Limb (tissue), 2 donors: ENCODE data around the gene FOXO3.
A peak's percentile ranks its signal among the peaks of the same experiment; 100 is the strongest.
"Not testable (repeated sequence)": the region's sequence is repeated elsewhere in the genome, so short reads cannot be mapped to it uniquely, and the experiment has no call there.

Source experiments
- DNase-seq, 2 donors: peaks; one replicate each; pipeline ENCODE4 v3.0.0-alpha.2; 2016; ENCODE audit errors: extremely low spot score in 2 of 2

Gene FOXO3

DNA sequence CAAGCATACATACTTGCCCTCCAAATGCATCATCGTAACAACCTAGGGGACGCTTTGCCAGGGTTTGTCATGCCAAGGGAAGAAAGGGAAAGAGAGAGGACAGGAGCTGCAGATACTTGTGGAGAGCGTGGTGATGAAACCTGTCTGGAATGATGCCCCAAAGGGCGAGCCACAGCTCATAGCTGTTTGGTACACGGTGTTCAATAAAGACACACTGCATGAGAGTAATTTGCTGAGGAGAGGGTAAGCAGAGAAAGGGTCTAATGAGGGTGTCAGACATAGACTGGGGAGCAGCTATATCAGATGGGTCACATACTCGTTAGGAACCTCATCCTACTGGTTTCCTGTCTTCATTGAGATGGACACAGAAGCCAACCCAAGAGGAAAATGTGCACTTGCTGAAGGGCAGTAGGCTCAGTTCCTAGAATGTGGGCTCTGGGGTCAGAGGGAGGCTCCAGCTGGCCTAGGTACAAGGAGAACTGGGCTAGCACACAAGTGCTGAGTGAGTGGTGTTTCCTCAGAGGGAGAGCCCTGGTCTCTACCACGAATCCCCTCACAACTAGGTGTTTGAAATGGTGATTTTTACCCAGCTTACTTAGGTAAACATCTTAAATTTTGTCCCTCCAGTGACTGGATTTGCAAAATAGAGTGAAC lies 5.2 kb upstream of the FOXO3 start:
- DNase-seq = no peak

DNA sequence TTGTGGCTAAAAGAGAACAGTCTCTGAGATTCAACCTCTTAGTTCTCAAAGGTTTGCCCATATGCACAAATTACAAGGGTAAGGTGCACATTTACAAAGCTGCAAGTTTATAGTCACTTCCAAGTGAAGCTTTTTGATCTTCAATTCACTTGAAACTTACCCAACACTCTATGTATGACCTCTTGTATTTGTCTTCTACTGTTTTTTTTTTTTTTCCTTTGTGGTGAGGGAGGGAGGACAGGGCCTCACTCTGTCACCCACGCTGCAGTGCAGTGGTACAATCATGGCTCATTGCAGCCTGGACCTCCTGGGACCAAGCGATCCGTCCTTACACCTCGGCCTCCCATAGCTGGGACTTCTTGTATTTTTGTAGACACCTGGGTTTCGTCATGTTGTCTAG lies 4.5 kb upstream of the FOXO3 start:
- DNase-seq = no peak

DNA sequence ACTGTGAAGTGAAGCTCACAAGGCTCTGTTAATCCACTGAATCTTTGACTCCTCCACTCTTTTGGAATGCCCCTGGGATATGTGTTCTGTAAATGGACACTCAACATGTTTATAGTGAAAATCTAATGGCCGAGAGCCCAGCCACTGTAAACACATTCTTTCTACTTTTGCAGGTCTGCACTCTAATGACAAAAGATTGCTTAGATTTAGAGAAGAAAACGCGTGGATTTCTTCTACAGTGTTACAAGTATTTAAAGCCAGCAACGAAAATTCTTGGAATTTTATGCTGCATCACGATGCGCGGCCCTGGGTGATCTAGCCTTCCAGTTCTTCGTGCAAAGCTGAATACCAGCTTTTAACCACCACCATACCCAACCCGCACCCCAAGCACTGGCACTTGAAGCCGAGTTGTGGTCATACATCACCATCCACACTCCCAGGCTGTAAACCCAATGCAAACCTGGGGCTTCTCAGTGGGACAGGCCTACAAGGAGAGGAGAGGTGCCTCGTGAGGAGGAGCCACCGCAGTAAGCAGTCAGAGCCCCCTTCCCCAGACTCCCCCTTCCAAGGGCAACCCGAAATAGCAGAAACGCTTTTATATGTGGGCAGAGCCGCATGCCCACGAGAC lies 3.7 kb upstream of the FOXO3 start:
- DNase-seq = no peak

DNA sequence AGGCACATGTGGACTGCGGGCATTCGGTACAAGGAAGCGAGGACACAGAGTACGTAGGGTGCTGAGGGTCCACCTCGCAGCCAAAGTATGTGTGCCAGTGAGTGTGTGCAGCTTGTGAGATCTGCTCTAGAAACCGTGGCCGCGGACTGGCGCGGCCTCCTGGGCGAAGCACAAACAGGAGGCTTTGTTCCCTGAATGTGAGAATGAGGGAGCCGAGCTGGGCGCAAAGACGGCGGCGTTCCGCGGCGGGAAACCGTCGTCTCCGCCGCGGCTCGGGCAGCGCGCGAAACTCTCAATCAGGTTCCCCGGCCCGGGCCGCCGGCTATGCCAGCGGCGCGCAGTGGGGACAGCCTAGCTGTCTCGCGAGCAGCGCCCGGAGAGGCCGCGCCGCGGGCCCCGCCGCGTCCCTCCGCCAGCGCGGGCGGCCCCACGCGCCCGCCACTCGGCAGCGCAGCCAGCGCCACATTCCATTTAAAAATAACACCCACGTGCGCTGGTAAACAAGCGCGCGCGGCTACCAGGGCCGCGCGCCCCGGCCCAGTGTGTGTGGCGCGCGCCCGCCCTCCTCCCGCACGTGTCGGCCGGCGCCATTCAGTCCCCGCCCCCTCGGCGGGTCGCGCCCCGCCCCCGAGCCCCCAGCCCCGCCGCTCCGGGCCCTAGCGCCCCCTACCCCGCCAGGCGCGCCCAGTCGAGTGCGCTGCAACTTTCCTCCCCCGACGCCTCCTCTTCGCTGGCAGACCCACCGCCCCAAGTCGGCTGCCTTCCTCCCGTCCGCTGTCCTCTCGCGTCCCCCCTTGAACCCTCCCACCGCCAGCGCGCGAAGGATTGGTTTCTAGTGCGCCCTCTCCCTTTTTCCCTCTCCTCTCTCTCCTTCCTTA lies 3.0 kb upstream of the FOXO3 start:
- peak; percentile 86 to 94 for DNase-seq

DNA sequence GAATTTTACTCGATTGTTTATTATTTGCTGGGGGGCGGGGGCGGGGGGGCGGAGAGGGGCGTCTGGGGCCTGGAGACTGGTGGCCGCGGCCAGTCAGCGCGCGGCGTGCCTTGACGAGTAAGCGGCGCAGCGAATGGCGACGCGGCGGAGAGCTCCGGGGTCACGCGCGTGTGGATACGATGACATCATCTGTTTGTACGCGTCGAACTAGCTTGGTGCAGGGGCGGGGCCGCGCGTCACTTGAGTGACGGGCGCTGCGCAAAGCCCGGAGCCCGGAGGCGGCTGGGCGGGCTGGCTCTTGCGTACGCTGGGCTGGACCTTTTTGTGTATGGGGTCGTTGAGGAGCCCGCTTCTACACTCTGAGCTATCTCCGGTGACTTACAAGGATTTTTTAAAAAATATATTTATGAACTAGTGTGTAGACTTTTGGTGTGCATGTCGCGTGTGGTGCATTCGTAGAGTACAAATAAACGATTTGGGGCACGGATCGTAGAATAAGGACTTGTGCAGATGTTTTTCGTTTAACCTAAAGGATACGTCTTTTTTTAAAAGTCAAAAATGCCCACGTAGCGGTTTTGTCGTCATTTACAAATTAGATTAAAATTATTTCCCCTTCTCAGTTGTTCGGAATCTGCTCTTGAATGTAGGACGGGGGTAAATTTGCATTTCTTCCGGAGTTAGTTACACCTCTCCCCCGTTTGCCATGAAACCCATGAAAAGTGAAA lies 2.2 kb upstream of the FOXO3 start:
- DNase-seq = peak; percentile 98

DNA sequence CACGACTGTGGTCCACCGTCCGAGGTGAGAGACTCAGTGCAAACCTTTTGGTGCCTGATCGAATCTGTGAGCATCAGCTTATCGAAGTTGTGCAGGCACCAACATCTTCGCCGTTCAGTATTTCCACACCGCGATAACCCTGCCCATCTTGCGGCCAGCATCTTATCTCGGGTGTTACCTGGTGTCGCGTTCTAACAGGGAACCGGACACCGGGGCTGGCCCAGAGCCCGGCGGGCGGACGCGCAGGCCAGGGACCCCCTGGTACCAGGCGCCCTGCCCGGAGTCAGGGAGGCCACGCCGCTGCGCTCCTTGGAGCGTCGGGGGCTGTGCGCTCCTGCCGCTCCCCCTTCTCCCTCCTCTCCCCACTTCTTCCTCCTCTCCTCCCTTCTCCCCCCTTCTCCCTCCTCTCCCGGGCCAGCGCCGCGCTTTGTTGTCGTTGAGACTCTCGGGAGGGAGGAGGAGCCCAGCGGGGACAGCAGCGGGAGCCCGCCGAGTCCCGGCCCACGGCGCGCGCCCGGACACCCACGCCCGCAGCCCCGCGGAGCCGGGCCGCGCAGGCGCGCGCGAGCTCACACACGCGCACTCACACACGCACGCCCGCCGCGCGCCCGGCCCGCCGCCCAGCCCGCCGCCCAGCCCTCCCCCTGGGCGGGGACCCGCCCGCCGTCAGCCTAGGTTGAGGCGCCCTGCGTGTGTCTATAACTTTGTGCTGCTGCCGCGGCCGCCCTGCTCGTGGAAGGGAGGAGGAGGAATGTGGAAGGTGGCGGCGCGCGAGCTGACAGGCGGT lies 1.4 kb upstream of the FOXO3 start:
- DNase-seq = peak; percentile 89 to 94

DNA sequence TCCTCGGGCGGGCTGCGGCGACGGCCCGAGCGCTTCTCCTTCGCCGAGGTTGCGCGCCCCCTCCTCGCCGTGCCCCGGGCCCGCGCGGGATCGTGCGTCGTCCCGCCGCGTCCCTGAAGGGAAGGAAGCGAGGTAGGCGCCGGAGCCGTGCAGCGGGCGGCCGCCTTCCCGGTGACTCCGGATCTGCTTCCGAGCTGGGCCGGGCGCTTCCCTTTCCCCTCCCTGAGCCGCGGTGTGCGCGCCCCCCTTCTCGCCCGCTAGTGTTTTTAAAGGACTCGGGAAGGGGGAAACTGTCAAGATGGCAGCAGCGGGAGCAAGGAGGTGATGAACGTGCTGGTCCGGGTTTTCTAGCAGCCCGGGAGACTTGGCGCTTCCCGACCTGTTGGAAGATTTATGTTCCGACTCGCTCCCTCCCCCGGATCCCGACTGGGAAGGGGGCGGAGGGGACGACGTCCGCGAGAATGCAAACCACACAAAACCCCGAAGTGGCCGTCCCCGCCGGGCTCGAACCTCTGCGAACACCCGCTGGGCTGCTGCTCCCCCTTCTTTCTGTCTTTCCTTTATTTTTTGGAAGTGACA lies 744 bp upstream of the FOXO3 start:
- peak; percentile 80 to 89 for DNase-seq

DNA sequence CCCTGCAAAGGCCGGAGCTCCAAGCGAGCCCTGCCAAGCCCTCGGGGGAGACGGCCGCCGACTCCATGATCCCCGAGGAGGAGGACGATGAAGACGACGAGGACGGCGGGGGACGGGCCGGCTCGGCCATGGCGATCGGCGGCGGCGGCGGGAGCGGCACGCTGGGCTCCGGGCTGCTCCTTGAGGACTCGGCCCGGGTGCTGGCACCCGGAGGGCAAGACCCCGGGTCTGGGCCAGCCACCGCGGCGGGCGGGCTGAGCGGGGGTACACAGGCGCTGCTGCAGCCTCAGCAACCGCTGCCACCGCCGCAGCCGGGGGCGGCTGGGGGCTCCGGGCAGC lies 561 bp downstream of the FOXO3 start:
- DNase-seq = not testable (repeated sequence)

DNA sequence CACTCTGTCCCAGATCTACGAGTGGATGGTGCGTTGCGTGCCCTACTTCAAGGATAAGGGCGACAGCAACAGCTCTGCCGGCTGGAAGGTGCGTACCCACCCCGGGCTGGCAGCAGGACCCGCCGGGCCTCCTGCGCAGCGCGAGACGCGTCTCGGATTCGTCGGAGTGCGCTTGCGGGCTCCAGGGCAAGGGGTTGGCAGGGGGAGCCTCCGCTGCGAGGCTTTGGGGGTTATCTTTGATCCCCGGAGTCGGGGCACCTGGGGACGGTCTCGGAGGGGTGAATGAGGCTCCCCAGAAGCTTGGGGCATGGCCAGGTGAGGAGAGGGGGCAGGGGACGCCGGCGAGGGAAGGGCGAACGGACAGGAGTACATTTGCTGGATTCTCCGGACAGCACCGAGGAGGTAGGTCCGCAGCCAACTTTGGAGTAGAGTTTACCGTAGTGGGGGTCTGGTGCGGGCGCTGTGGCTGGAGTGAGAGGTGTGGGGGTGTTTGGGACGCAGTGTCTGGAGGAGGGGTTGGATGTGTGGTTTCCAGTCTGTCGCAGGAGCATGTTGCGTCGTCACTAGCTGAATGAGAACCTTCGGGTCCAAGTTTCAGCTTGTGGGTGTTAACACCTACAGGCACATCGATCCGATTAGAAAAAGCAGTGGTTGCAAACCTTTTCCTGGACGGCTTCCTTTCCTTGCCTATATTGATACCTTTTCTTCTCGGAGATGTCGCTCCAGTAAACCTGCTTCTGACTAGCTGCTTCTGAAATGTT lies 1.2 kb downstream of the FOXO3 start:
- peak in 1 of 2 donors; percentile 59 for DNase-seq

DNA sequence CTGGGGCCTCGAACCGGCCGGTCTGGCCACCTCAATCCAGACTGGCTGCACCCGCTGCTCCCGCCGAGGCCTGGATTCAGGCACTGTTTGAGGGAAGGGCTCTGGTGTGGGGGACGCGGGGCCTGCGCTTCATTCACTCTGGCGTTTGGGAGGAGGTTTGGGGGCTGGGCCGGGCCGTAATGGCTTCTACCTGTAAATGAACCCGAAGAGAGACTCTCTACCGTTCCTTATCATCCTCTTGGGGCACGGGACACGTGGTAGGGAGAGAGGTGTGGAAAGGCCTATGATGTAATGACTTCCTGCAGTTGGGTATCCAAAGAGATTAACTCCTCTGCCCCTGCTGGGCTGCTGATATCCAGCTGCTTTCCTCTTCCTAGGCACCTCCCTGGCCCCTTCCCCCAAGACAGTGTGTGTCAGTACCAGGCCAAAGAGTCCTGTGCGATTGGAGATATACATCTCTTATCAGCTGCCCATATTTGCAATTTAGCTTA lies 1.8 kb downstream of the FOXO3 start:
- peak; percentile 56 to 64 for DNase-seq

DNA sequence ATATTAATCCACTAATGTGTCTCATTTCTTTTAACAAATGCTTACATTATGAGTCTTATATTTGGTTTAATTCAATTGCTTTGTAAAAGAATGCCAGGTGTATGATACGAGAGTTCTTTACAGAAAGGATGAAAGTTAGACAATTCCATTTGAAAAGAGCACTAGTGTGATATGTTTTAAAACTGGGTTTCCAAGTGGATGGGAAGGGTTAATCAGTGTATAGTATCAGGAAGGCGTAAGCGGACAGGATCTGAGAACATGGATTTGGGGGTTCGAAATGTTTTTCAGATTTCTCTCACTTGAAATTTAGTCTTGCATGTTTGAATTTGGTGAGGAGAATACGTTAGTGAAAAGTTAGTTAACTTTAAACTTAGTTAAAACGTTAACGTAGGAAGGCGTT lies 2.6 kb downstream of the FOXO3 start:
- DNase-seq = no peak

DNA sequence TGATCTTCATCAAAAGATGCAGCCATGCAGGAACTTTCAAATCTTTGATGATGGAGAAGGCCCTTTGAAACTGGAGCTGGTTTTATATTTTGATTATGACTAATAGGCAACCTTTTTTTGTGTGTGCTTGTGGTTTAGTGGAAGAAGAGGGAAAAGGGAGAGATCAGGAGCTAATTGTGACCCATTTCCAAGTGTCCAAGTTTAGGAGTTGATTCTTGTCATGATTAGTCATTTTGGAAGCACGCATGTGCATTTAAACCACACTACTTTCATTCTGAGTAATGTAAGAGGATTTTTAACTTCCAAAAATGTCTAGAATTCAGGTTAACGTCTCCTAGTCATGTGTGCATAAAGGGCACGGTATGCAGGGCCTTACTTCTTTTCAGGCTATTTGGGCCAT lies 3.5 kb downstream of the FOXO3 start:
- no peak for DNase-seq

DNA sequence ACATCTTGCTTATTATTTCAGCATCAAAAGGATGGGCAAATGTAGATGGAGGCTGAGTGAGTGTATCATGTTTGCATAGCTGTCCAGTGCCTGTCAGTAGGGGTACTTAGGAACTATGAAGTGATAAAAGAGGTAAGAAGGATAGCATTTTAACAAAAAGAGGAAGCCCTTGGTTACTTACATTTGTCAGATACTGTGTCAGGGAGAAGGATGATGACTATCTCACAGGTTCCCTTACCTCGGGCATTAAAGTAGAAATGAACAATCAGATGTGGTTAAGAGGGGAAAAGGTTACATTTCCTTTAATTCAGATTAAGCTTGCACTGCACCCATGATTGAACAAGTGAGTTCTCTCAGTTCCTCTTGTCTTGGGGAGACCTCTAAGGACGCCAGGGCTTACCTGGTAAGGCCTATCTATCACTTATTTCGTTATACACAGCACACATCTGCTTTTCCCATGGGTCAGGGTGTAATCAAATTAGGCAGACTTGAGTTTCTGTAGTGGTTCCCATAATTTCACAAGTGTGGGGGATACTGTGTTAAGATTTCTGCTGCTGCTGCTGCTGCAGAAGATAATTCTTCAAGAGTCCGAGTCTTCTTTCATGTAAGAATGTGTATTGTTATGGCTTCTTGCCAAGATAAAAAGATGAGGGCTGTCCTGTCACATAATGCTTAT lies 4.5 kb downstream of the FOXO3 start:
- no peak for DNase-seq

DNA sequence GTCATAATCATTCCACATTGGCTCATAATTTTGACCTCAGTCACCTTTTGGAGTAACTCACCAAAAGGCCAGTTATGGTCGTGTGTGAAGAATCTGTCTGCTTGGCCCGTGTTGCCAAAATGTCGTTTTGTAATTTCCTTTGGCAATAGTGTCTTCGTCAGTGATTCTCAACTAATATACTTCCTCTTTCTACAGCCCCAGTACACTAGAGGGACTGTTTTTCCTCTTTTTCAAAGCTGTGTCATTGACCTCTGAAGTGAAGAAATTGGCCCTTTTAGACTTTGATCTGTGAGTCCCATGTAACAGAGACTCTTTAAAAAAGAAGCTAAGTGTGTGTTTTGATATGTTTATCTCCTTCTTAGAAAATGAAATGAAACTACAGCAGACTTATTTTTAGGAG lies 5.2 kb downstream of the FOXO3 start:
- DNase-seq = no peak

DNA sequence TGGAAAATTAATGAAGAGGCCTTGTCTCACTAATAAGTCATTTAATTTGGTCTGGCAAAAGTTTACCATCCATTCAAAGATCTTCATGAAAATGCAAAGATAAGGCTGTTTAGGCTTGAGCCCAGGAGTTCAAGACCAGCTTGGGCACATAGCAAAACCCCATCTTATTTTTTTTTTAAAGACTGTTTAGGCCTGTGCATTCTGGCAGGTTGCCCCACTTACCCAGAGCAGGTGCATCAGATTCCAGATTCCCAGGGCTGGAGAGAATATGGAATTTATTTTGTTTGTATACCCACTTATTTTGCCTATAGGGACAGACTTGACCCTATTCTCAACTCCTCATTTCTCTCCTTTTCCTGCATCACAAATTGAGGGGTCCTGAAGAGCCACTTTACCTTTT lies 5.7 kb downstream of the FOXO3 start:
- no peak for DNase-seq

DNA sequence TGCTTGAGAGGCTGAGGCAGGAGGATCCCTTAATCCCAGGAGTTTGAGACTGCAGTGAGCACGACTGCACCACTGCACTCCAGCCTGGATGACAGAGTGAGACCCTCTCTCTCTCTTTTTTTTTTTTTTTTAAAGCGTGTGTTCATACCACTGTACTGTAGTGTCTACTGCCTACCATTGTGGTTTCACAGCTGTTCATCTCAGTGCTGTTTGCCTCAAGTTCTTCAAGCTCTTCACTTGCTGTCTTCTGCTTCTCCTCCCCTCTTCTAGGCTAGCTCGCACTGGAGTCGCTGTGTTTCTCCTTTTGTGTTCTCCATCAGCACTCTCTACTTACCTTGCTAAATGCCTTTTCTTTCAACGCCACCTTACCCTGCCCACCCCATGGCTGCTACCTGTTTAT lies 7.4 kb downstream of the FOXO3 start:
- DNase-seq = no peak

DNA sequence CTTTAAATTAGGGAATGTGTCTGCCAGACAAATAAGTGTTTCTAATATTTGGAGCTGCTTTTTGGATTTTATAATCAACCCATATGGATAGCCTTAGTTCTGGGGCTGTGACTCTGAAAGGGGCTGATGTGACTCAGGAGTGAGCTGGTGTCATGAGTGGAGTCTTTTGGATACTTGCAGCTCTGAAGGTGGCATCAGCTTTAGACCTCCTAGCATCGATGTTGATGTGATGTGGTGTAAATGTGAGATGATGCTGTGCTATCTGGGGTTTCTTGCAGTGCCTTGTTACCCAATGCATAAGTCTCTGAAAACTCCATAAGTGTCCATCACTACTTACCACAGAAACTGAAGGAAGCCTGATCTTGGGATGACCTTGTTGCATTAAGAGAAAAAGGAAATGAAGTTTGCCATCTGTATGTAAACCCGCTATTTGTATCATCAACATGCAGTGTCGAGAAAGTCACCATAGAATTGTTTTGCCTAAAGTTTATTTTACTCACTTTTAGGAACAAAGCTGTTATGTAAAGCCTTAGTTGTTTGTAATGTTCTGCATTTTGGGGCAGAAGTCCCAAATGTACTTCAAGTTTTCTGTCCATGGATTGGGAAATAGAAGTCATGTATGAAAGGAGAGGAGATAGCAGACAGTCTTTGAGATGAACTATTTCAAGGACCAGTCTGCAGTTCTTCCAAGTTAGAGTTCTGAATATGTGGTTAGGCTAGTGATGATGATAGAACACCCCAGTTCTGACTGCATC lies 8.0 kb downstream of the FOXO3 start:
- DNase-seq = no peak

DNA sequence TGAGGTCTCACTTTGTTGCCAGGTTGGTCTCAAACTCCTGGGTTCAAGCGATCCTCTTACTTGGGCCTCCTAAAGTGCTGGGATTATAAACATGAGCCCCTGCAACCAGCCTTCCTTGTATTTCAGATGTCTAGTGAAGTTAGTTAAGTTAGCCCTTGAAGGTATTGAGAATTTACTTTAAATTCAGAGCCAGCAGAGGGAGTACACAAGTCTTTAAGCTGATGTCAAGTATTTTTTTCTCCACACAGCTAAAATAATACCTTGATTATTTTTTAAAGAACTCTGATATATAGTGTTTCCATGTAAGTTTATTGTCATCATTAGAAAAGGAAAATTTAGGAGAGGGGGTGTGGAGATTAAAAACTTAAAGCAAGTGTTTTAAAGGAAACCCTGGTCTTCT lies 9.8 kb downstream of the FOXO3 start:
- no peak for DNase-seq
